ENCODE results near the gene HPSE2. TPM values are rescaled to one million over a fixed set of nuclear protein-coding genes. Genes with fewer than 3 reads are reported as not detected.
"Not testable (repeated sequence)": the region's sequence is repeated elsewhere in the genome, so short reads cannot be mapped to it uniquely, and the experiment has no call there.

Gene HPSE2
- total RNA-seq, 4 donors from 2014 or later: 0.57 to 3.6 (median 1.5) TPM

GRCh38 chr10:98509745-98510144 is 725.9 kb downstream of the HPSE2 start:
- no peak for DNase-seq (ENCODE audit: low spot score in 2 of 2)
- no peak for TF ChIP-seq POLR2A (IDR thresholded peaks at IDR 0.05)
- no peak for TF ChIP-seq CTCF (IDR thresholded peaks at IDR 0.05)

GRCh38 chr10:98502535-98502934 is 733.1 kb downstream of the HPSE2 start:
- H3K4me3 ChIP-seq (ENCODE audit: low read depth, poor library complexity, severe bottlenecking); DNase-seq (ENCODE audit: low spot score in 2 of 2); intact Hi-C loops (cut with DNase I; ENCODE audit: low total_unique reads): not testable (repeated sequence)
- 84 to 95% methylated on average over 2 of the region's 2 CpGs for WGBS, 2 donors

More at GRCh38 chr10:98509745-98510144, 725.9 kb downstream of the HPSE2 start:
- no peak overlapping the region for H3K4me3 ChIP-seq (ENCODE audit: low read depth, poor library complexity, severe bottlenecking)
- WGBS, 2 donors: 74 to 77% methylated on average over 7 of the region's 7 CpGs
- intact Hi-C loops (cut with DNase I; ENCODE audit: low total_unique reads): no loop called here

GRCh38 chr10:98492763-98493162 is 742.9 kb downstream of the HPSE2 start:
- H3K4me3 ChIP-seq (ENCODE audit: low read depth, poor library complexity, severe bottlenecking): no peak overlapping the region
- WGBS, 2 donors: 92 to 100% methylated on average over 1 of the region's 1 CpG
- intact Hi-C loops (cut with DNase I; ENCODE audit: low total_unique reads): no loop called here
- DNase-seq (ENCODE audit: low spot score in 2 of 2): no peak
- TF ChIP-seq POLR2A (IDR thresholded peaks at IDR 0.05) (no peak), CTCF (IDR thresholded peaks at IDR 0.05) (no peak)

GRCh38 chr10:98489561-98490481 is 745.8 kb downstream of the HPSE2 start:
- no peak for DNase-seq (ENCODE audit: low spot score in 2 of 2)
- intact Hi-C loops (cut with DNase I; ENCODE audit: low total_unique reads): loop anchor here (5.0 kb wide), 1 partner anchor 293 kb away; no protein-coding TSS in a partner anchor
- TF ChIP-seq POLR2A (IDR thresholded peaks at IDR 0.05) (no peak), CTCF (IDR thresholded peaks at IDR 0.05) (no peak)
- 81 to 84% methylated on average over 13 of the region's 13 CpGs for WGBS, 2 donors
- no peak overlapping the region for H3K4me3 ChIP-seq (ENCODE audit: low read depth, poor library complexity, severe bottlenecking)

- H3K4me3 ChIP-seq (ENCODE audit: low read depth, poor library complexity, severe bottlenecking): no peak overlapping the region
- intact Hi-C loops (cut with DNase I; ENCODE audit: low total_unique reads): loop anchor here (5.0 kb wide), 1 partner anchor 292 kb away; no protein-coding TSS in a partner anchor
- DNase-seq (ENCODE audit: low spot score in 2 of 2): peak; percentile 68 to 95
- 59 to 70% methylated on average over 1 of the region's 1 CpG for WGBS, 2 donors
- no peak for TF ChIP-seq CTCF (IDR thresholded peaks at IDR 0.05)
- TF ChIP-seq POLR2A (IDR thresholded peaks at IDR 0.05): no peak
These were observed 746.8 kb downstream of the HPSE2 start for GRCh38 chr10:98488669-98489430.

- WGBS, 2 donors: 84 to 85% methylated on average over 3 of the region's 3 CpGs
- no peak for DNase-seq (ENCODE audit: low spot score in 2 of 2)
- intact Hi-C loops (cut with DNase I; ENCODE audit: low total_unique reads): loop anchor here (5.0 kb wide), 1 partner anchor 290 kb away; no protein-coding TSS in a partner anchor
- no peak overlapping the region for H3K4me3 ChIP-seq (ENCODE audit: low read depth, poor library complexity, severe bottlenecking)
- TF ChIP-seq CTCF (IDR thresholded peaks at IDR 0.05) (no peak), POLR2A (IDR thresholded peaks at IDR 0.05) (no peak)
These were observed 748.0 kb downstream of the HPSE2 start for GRCh38 chr10:98487649-98488048.
